HEK293 (cell line): ENCODE measurements around the gene RPL31.

Source experiments
- CTCF ChIA-PET: fragments of 350-600 bp; formaldehyde crosslinking; extraction: SDS; loops from one replicate; lab custom pipeline; 2021; ENCODE audit warnings: antibody characterized with exemption; lab: Yijun Ruan, JAX
- POLR2A ChIA-PET: fragments of 300-600 bp; formaldehyde crosslinking; extraction: SDS; loops from one replicate; lab custom pipeline; 2020; ENCODE audit warnings: antibody characterized with exemption, inconsistent platforms; lab: Yijun Ruan, JAX
- H3K27ac ChIP-seq: fragments of 200-500 bp; sonication (Bioruptor generic); 2 replicates; pipeline ENCODE4 v1.5.1; 2014; ENCODE audit warnings: low read depth, low read length, control low read depth, inconsistent platforms; ENCODE audit errors: extremely low read depth
- H3K36me3 ChIP-seq, 2 experiments: fragments of 200-500 bp in 1 of 2; sonication (Bioruptor generic) in 1 of 2; 1 replicate in 1 of 2; 2 replicates in 1 of 2; pipeline ENCODE4 v1.5.1; 2014 to 2017; ENCODE audit warnings: inconsistent platforms in 2 of 2, low read length in 2 of 2; ENCODE audit not compliant: control insufficient read depth in 2 of 2, insufficient read depth in 1 of 2
- H3K4me1 ChIP-seq: fragments of 200-500 bp; sonication (Bioruptor generic); 2 replicates; pipeline ENCODE4 v1.5.1; 2014; ENCODE audit warnings: mild to moderate bottlenecking, low read length, inconsistent platforms; ENCODE audit not compliant: control insufficient read depth, insufficient read depth
- H3K4me3 ChIP-seq: 2 replicates; pipeline ENCODE4 v1.5.1; 2011; ENCODE audit warnings: low read depth, mild to moderate bottlenecking, control low read depth, low read length, moderate library complexity
- H3K9me3 ChIP-seq: fragments of 200-500 bp; sonication (Bioruptor generic); 2 replicates; pipeline ENCODE4 v1.5.1; 2014; ENCODE audit warnings: low read depth, low read length, inconsistent platforms; ENCODE audit not compliant: control insufficient read depth, insufficient read depth
- BCL6B ChIP-seq: fragments of 450-650 bp; formaldehyde crosslinking; IDR thresholded peaks from 2 replicates; pipeline ENCODE4 v1.5.1; 2017; ENCODE audit warnings: missing biosample characterization, missing genetic modification characterization
- INSM2 ChIP-seq: fragments of 450-650 bp; formaldehyde crosslinking; IDR thresholded peaks from 2 replicates; pipeline ENCODE4 v1.5.1; 2016; ENCODE audit warnings: missing biosample characterization, missing genetic modification characterization
- KLF1 ChIP-seq: fragments of 450-650 bp; formaldehyde crosslinking; IDR thresholded peaks from 2 replicates; pipeline ENCODE4 v1.5.1; 2016; ENCODE audit warnings: missing biosample characterization, missing genetic modification characterization
- REPIN1 ChIP-seq: fragments of 450-650 bp; formaldehyde crosslinking; IDR thresholded peaks from 2 replicates; pipeline ENCODE4 v1.5.1; 2017; ENCODE audit warnings: missing biosample characterization, missing genetic modification characterization, low read depth
- WT1 ChIP-seq: fragments of 450-650 bp; formaldehyde crosslinking; IDR thresholded peaks from 2 replicates; pipeline ENCODE4 v1.5.1; 2016; ENCODE audit warnings: missing biosample characterization, missing genetic modification characterization
- ZFP69B ChIP-seq: fragments of 450-650 bp; formaldehyde crosslinking; IDR thresholded peaks from 2 replicates; pipeline ENCODE4 v1.5.1; 2016; ENCODE audit warnings: missing biosample characterization, missing genetic modification characterization
- ZIC2 ChIP-seq: fragments of 450-650 bp; formaldehyde crosslinking; IDR thresholded peaks from 2 replicates; pipeline ENCODE4 v1.5.1; 2016; ENCODE audit warnings: missing biosample characterization, missing genetic modification characterization
- ZNF114 ChIP-seq: fragments of 450-650 bp; formaldehyde crosslinking; IDR thresholded peaks from 2 replicates; pipeline ENCODE4 v1.5.0; 2017; ENCODE audit warnings: missing biosample characterization, missing genetic modification characterization
- ZNF214 ChIP-seq: fragments of 450-650 bp; formaldehyde crosslinking; IDR thresholded peaks from 2 replicates; pipeline ENCODE4 v1.5.1; 2017; ENCODE audit warnings: missing biosample characterization, mild to moderate bottlenecking, missing genetic modification characterization, borderline replicate concordance
- ZNF223 ChIP-seq: fragments of 450-650 bp; formaldehyde crosslinking; IDR thresholded peaks from 2 replicates; pipeline ENCODE4 v1.5.1; 2016; ENCODE audit warnings: missing biosample characterization, missing genetic modification characterization
- ZNF248 ChIP-seq: fragments of 450-650 bp; formaldehyde crosslinking; IDR thresholded peaks from 2 replicates; pipeline ENCODE4 v1.5.1; 2017; ENCODE audit warnings: missing biosample characterization, missing genetic modification characterization
- ZNF280D ChIP-seq: fragments of 450-650 bp; formaldehyde crosslinking; IDR thresholded peaks from 2 replicates; pipeline ENCODE4 v1.5.1; 2016; ENCODE audit warnings: missing biosample characterization, missing genetic modification characterization
- ZNF341 ChIP-seq: fragments of 450-650 bp; formaldehyde crosslinking; IDR thresholded peaks from 2 replicates; pipeline ENCODE4; 2016; ENCODE audit warnings: low read depth, missing biosample characterization, missing genetic modification characterization
- ZNF354C ChIP-seq: fragments of 450-650 bp; formaldehyde crosslinking; IDR thresholded peaks from 2 replicates; pipeline ENCODE4 v1.5.1; 2016; ENCODE audit warnings: missing biosample characterization, missing genetic modification characterization, low read depth, borderline replicate concordance
- ZNF449 ChIP-seq: fragments of 450-650 bp; formaldehyde crosslinking; IDR thresholded peaks from 2 replicates; pipeline ENCODE4 v1.5.1; 2017; ENCODE audit warnings: missing biosample characterization, mild to moderate bottlenecking, missing genetic modification characterization, moderate library complexity
- ZNF510 ChIP-seq: fragments of 450-650 bp; formaldehyde crosslinking; IDR thresholded peaks from 2 replicates; pipeline ENCODE4 v1.5.1; 2018; ENCODE audit warnings: mild to moderate bottlenecking, missing genetic modification characterization, missing biosample characterization; ENCODE audit not compliant: insufficient replicate concordance
- ZNF544 ChIP-seq: fragments of 450-650 bp; formaldehyde crosslinking; IDR thresholded peaks from 2 replicates; pipeline ENCODE4 v1.5.0; 2017; ENCODE audit warnings: missing biosample characterization, missing genetic modification characterization
- ZNF658 ChIP-seq: fragments of 450-650 bp; formaldehyde crosslinking; IDR thresholded peaks from 2 replicates; pipeline ENCODE4; 2016; ENCODE audit warnings: missing biosample characterization, missing genetic modification characterization
- ZNF664 ChIP-seq: fragments of 450-650 bp; formaldehyde crosslinking; IDR thresholded peaks from 2 replicates; pipeline ENCODE4 v1.5.1; 2016; ENCODE audit warnings: missing biosample characterization, missing genetic modification characterization
- ZNF692 ChIP-seq: fragments of 450-650 bp; formaldehyde crosslinking; IDR thresholded peaks from 2 replicates; pipeline ENCODE4 v1.5.1; 2016; ENCODE audit warnings: missing biosample characterization, missing genetic modification characterization
- ZNF837 ChIP-seq: fragments of 450-650 bp; formaldehyde crosslinking; IDR thresholded peaks from 2 replicates; pipeline ENCODE4 v1.5.1; 2016; ENCODE audit warnings: missing biosample characterization, missing genetic modification characterization
- ZSCAN23 ChIP-seq: fragments of 450-650 bp; formaldehyde crosslinking; IDR thresholded peaks from 2 replicates; pipeline ENCODE4 v1.5.1; 2016; ENCODE audit warnings: missing biosample characterization, missing genetic modification characterization

RPL31 gene

GRCh38 chr2:100954044-100954420, 48.1 kb upstream of the RPL31 start (continued):
- TF ChIP-seq ZNF449 (tag by site-specific recombination): no peak
- no peak for TF ChIP-seq ZNF837 (tag by site-specific recombination)
- TF ChIP-seq ZNF280D (tag by site-specific recombination): no peak
- TF ChIP-seq ZNF658 (tag by site-specific recombination): no peak
- TF ChIP-seq ZNF354C: no peak
- no peak for TF ChIP-seq ZFP69B (tag by site-specific recombination)

GRCh38 chr2:100955226-100955625, 46.9 kb upstream of the RPL31 start:
- ChIA-PET CTCF (no interaction called here), POLR2A (no interaction called here)
- no peak overlapping the region for H3K27ac ChIP-seq
- H3K4me3 ChIP-seq: no peak overlapping the region
- no peaks in the 10 kb centered on the region; a peak in 1 of 3 replicates for H3K36me3 ChIP-seq
- no peaks in the 10 kb centered on the region for H3K9me3 ChIP-seq
- TF ChIP-seq ZSCAN23 (tag by site-specific recombination) (no peak), ZNF114 (no peak), WT1 (tag by site-specific recombination) (no peak), ZNF223 (tag by site-specific recombination) (no peak), ZNF544 (tag by site-specific recombination) (no peak), ZNF214 (tag by site-specific recombination) (no peak), ZNF692 (tag by site-specific recombination) (no peak), ZNF280D (tag by site-specific recombination) (no peak), ZNF510 (tag by site-specific recombination) (no peak), KLF1 (tag by site-specific recombination) (no peak), ZFP69B (tag by site-specific recombination) (no peak), ZNF664 (no peak), ZNF248 (tag by site-specific recombination) (no peak), REPIN1 (tag by site-specific recombination) (no peak), INSM2 (no peak), ZIC2 (no peak), BCL6B (no peak), ZNF341 (no peak)
- H3K4me1 ChIP-seq: no peaks in the 10 kb centered on the region
